Endothelial cell (in vitro differentiated cells): Measurements from ENCODE around the gene CASZ1. TPM values are rescaled to one million over a fixed set of nuclear protein-coding genes. Genes with fewer than 3 reads are reported as not detected.

Experiments
- DNase-seq: peaks from one replicate; pipeline ENCODE4 v3.0.0; 2021; ENCODE audit warnings: low spot score
- H3K27ac Mint-ChIP-seq: one replicate; pipeline ENCODE4 v1.8.0; 2021; ENCODE audit warnings: mixed read lengths, inconsistent platforms; ENCODE audit not compliant: unreplicated experiment
- H3K27me3 Mint-ChIP-seq: one replicate; pipeline ENCODE4 v1.8.0; 2021; ENCODE audit warnings: mild to moderate bottlenecking, moderate library complexity, mixed read lengths, inconsistent platforms; ENCODE audit not compliant: unreplicated experiment
- H3K36me3 Mint-ChIP-seq: one replicate; pipeline ENCODE4 v1.8.0; 2021; ENCODE audit warnings: mild to moderate bottlenecking, low read depth, mixed read lengths, inconsistent platforms; ENCODE audit not compliant: unreplicated experiment
- H3K4me1 Mint-ChIP-seq: one replicate; pipeline ENCODE4 v1.8.0; 2021; ENCODE audit warnings: mild to moderate bottlenecking, mixed read lengths, inconsistent platforms; ENCODE audit not compliant: unreplicated experiment
- H3K4me3 Mint-ChIP-seq: one replicate; pipeline ENCODE4 v1.8.0; 2021; ENCODE audit warnings: mild to moderate bottlenecking, mixed read lengths, inconsistent platforms; ENCODE audit not compliant: unreplicated experiment
- H3K9me3 Mint-ChIP-seq: one replicate; pipeline ENCODE4 v1.8.0; 2021; ENCODE audit warnings: mixed read lengths, inconsistent platforms; ENCODE audit not compliant: unreplicated experiment
- CTCF ChIP-seq: fragments of 200-600 bp; sonication (generic); IDR thresholded peaks from one replicate; pipeline ENCODE4 v1.5.0; 2021; ENCODE audit warnings: antibody characterized with exemption; ENCODE audit not compliant: unreplicated experiment
- total RNA-seq: library from RNA; stranded (reverse); fragmentation: NEBNext Ultra II Directional; extraction: Animal tissue kit (Norgen Biotek cat#: 25700); gene quantifications from one replicate; pipeline ENCODE4 v1.2.1, GENCODE V29; 2021; ENCODE audit not compliant: unreplicated experiment

The CASZ1 gene
- total RNA-seq, 1 donor from 2014 or later = 6.3 TPM

GRCh38 chr1:10784998-10785727 is 11.3 kb downstream of the CASZ1 start:
- H3K4me3 Mint-ChIP-seq = no peak overlapping the region
- no peak for DNase-seq
- H3K27ac Mint-ChIP-seq = no peak overlapping the region
- peaks cover 3% of the 10 kb centered on the region for H3K36me3 Mint-ChIP-seq
- no peak for TF ChIP-seq CTCF
- no peaks in the 10 kb centered on the region for H3K9me3 Mint-ChIP-seq
- H3K4me1 Mint-ChIP-seq = peaks cover 3% of the 10 kb centered on the region
- H3K27me3 Mint-ChIP-seq = peaks cover 5% of the 10 kb centered on the region

- no peak for DNase-seq
- no peaks in the 10 kb centered on the region for H3K9me3 Mint-ChIP-seq
- TF ChIP-seq CTCF = no peak
- H3K4me1 Mint-ChIP-seq = peaks cover 3% of the 10 kb centered on the region
- no peak overlapping the region for H3K4me3 Mint-ChIP-seq
- peaks cover 3% of the 10 kb centered on the region for H3K36me3 Mint-ChIP-seq
- H3K27ac Mint-ChIP-seq = no peak overlapping the region
- peaks cover 5% of the 10 kb centered on the region for H3K27me3 Mint-ChIP-seq
Observed at GRCh38 chr1:10782491-10783244, 13.8 kb downstream of the CASZ1 start.

- no peak overlapping the region for H3K4me3 Mint-ChIP-seq
- no peaks in the 10 kb centered on the region for H3K4me1 Mint-ChIP-seq
- no peaks in the 10 kb centered on the region for H3K27me3 Mint-ChIP-seq
- H3K9me3 Mint-ChIP-seq = no peaks in the 10 kb centered on the region
- no peak for TF ChIP-seq CTCF
- DNase-seq = no peak
- no peak overlapping the region for H3K27ac Mint-ChIP-seq
- H3K36me3 Mint-ChIP-seq = no peaks in the 10 kb centered on the region
Observed at GRCh38 chr1:10781137-10781536, 15.3 kb downstream of the CASZ1 start.

- Mint-ChIP-seq H3K27ac (no peak overlapping the region), H3K27me3 (no peaks in the 10 kb centered on the region), H3K36me3 (no peaks in the 10 kb centered on the region), H3K4me1 (no peaks in the 10 kb centered on the region), H3K4me3 (no peak overlapping the region), H3K9me3 (no peaks in the 10 kb centered on the region)
- no peak for TF ChIP-seq CTCF
- DNase-seq = no peak
Observed at GRCh38 chr1:10779841-10780240, 16.6 kb downstream of the CASZ1 start.

- H3K9me3 Mint-ChIP-seq = no peaks in the 10 kb centered on the region
- no peaks in the 10 kb centered on the region for H3K36me3 Mint-ChIP-seq
- H3K27me3 Mint-ChIP-seq = no peaks in the 10 kb centered on the region
- no peak for DNase-seq
- H3K27ac Mint-ChIP-seq = no peak overlapping the region
- TF ChIP-seq CTCF = no peak
- H3K4me1 Mint-ChIP-seq = no peaks in the 10 kb centered on the region
- no peak overlapping the region for H3K4me3 Mint-ChIP-seq
Observed at GRCh38 chr1:10779201-10779600, 17.2 kb downstream of the CASZ1 start.
